ENCODE results near the gene GOLPH3L.

GOLPH3L gene

DNA sequence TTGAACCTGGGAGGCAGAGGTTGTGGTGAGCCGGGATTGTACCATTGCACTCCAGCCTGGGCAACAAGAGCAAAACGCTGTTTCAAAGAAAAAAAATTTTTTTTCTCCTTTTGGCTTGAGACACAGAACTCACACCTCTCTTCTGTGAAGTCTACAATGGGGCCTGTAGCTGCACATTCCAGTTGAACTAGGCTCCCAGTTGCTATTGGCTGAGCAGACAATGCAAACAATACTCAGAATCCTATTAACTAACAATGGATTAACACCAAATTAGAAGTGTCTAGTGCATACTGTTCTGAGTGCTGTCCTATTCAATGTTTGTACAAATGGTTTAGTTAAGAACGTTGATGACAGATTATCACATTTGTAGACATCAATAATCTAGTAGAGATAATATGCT, 100.0 kb downstream of the GOLPH3L start:
- peaks cover 3% of the 10 kb centered on the region for H3K4me1 ChIP-seq (ENCODE audit: insufficient read depth, insufficient read length)
- H3K4me3 ChIP-seq (ENCODE audit: insufficient read length, low read depth), result no peak overlapping the region
- H3K9ac ChIP-seq (ENCODE audit: insufficient read length, low read depth), result no peak overlapping the region
- TF ChIP-seq ZNF274 (IDR thresholded peaks at IDR 0.05; ENCODE audit: low read depth, low read length), result no peak
- TF ChIP-seq YY1 (IDR thresholded peaks at IDR 0.05; ENCODE audit: insufficient read depth, insufficient read length), result no peak
- no peak for TF ChIP-seq SUZ12 (IDR thresholded peaks at IDR 0.05; ENCODE audit: extremely low read depth, insufficient read depth, insufficient read length)
- no peaks in the 10 kb centered on the region for H3K27me3 ChIP-seq (ENCODE audit: insufficient read depth, insufficient read length)
- H3K9me3 ChIP-seq (ENCODE audit: insufficient read depth, low read length), result no peaks in the 10 kb centered on the region
- H3K36me3 ChIP-seq (ENCODE audit: insufficient read depth, insufficient read length, low read length), result no peaks in the 10 kb centered on the region
- no peak for DNase-seq (ENCODE audit: low read depth, low spot score)
